ENCODE data around the gene IGF2BP3. TPM values are rescaled to one million over a fixed set of nuclear protein-coding genes. Genes with fewer than 3 reads are reported as not detected.
"Not testable (repeated sequence)": the region's sequence is repeated elsewhere in the genome, so short reads cannot be mapped to it uniquely, and the experiment has no call there.

Gene IGF2BP3
- total RNA-seq, 3 donors from 2014 or later = 0.32 to 0.86 (median 0.43) TPM

DNA sequence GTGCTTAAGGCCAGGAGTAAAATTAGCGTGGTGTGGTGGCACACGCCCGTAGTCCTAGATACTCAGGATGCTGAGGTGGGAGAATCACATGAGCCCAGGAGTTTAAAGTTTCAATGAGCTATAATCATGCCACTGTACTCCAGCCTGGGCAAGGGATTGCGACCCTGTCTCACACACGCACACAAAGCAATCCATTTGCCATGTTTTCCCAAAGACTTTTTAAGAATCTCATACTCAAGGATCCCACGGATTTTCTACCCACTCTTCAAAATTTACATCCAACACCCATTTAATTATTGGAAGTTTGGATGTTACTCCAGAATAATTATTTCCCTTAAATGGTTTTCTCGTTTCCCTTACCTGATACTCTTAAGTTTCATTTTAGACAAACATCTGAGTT, 47.9 kb downstream of the IGF2BP3 start:
- Mint-ChIP-seq H3K27me3 (ENCODE audit: low read depth) (peaks cover 13% of the 10 kb centered on the region), H3K9me3 (no peaks in the 10 kb centered on the region), H3K4me1 (ENCODE audit: low read depth) (peaks cover 3% of the 10 kb centered on the region), H3K36me3 (ENCODE audit: insufficient read depth) (no peaks in the 10 kb centered on the region), H3K4me3 (no peak overlapping the region)
- ATAC-seq = no peak
- DNase-seq = no peak

DNA sequence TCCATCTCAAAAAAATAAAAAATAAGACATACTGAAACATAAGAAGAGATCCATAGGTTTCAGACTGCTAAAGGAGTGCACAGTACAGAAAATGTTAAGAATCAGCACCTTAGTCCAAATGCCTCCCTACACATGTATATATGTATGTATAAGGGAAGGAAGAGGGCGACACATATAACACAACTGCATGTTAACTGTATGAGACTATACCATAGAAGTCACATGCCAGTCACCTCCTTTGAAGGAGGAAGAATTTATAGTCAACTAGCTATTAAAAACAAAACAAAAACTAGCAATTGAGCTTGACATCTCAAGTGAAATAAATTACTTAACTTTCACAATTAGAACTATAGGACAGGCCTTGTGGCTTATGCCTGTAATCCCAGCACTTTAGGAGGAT, 50.4 kb downstream of the IGF2BP3 start:
- Mint-ChIP-seq H3K4me1 (ENCODE audit: low read depth) (peaks cover 3% of the 10 kb centered on the region), H3K27me3 (ENCODE audit: low read depth) (peaks cover 9% of the 10 kb centered on the region), H3K4me3 (no peak overlapping the region), H3K9me3 (no peaks in the 10 kb centered on the region), H3K36me3 (ENCODE audit: insufficient read depth) (no peaks in the 10 kb centered on the region)
- DNase-seq (no peak), ATAC-seq (peak; percentile 46 to 54)

DNA sequence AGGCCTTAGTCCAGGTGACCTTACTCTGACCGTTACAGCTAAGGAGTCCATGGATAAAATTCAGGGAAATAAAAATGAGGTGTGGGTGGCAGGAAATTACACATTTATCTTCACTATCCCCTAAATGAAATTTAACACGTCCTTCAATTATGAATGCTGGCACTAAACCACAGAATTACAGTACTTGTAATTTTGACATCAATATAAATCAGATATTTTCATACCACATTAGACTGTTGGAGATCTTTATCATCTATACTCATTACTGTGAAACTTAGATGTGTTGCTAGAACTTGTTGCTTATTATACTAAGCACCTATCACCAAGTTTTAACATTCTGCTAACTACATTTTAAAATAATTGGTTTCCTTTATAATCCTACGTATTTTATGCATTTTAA, 51.1 kb downstream of the IGF2BP3 start:
- ATAC-seq = no peak
- H3K9me3 Mint-ChIP-seq = no peaks in the 10 kb centered on the region
- H3K27me3 Mint-ChIP-seq (ENCODE audit: low read depth) = peaks cover 7% of the 10 kb centered on the region
- no peak for DNase-seq
- H3K4me1 Mint-ChIP-seq (ENCODE audit: low read depth) = peaks cover 3% of the 10 kb centered on the region
- H3K36me3 Mint-ChIP-seq (ENCODE audit: insufficient read depth) = no peaks in the 10 kb centered on the region
- H3K4me3 Mint-ChIP-seq = no peak overlapping the region

DNA sequence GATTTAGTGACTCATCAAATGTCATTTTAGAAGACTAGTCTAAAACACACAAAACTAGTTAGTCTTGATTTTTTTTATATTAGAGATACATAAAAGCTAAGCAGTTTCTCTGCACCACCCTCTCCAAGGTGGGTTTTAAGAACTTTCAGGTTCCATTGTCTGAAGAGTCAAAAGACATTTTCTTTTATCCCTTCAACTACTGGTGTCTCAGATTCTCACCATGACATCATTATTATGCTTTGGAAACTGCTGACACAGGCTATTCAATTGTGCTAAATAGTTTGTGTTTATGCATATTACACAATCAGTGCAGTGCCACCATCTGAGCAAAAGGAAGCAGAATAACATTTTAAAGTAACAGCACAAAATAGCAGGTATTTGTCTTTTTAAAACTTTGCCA, 52.2 kb downstream of the IGF2BP3 start:
- ATAC-seq = peak in 1 of 2 donors; percentile 41
- H3K36me3 Mint-ChIP-seq (ENCODE audit: insufficient read depth) = no peaks in the 10 kb centered on the region
- peaks cover 3% of the 10 kb centered on the region for H3K4me1 Mint-ChIP-seq (ENCODE audit: low read depth)
- DNase-seq = no peak
- peaks cover 6% of the 10 kb centered on the region for H3K27me3 Mint-ChIP-seq (ENCODE audit: low read depth)
- H3K4me3 Mint-ChIP-seq = no peak overlapping the region
- H3K9me3 Mint-ChIP-seq = no peaks in the 10 kb centered on the region

DNA sequence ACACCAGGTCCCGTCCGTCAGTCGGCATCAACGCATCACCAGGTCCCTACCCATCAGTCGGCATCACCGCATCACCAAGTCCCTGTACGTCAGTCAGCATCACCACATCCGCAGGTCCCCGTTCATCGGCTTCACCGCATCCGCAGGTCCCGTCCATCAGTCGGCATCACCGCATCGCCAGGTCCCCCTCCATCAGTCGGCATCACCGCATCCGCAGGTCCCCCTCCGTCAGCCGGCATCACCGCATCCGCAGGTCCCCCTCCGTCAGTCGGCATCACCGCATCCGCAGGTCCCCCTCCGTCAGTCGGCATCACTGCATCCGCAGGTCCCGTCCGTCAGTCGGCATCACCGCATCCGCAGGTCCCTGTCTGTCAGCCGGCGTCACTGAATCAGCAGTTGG, 55.1 kb downstream of the IGF2BP3 start:
- H3K36me3 Mint-ChIP-seq (ENCODE audit: insufficient read depth) = no peaks in the 10 kb centered on the region
- H3K9me3 Mint-ChIP-seq = no peaks in the 10 kb centered on the region
- no peak for ATAC-seq
- H3K27me3 Mint-ChIP-seq (ENCODE audit: low read depth) = peaks cover 5% of the 10 kb centered on the region
- no peak overlapping the region for H3K4me3 Mint-ChIP-seq
- no peak for DNase-seq
- peaks cover 3% of the 10 kb centered on the region for H3K4me1 Mint-ChIP-seq (ENCODE audit: low read depth)

DNA sequence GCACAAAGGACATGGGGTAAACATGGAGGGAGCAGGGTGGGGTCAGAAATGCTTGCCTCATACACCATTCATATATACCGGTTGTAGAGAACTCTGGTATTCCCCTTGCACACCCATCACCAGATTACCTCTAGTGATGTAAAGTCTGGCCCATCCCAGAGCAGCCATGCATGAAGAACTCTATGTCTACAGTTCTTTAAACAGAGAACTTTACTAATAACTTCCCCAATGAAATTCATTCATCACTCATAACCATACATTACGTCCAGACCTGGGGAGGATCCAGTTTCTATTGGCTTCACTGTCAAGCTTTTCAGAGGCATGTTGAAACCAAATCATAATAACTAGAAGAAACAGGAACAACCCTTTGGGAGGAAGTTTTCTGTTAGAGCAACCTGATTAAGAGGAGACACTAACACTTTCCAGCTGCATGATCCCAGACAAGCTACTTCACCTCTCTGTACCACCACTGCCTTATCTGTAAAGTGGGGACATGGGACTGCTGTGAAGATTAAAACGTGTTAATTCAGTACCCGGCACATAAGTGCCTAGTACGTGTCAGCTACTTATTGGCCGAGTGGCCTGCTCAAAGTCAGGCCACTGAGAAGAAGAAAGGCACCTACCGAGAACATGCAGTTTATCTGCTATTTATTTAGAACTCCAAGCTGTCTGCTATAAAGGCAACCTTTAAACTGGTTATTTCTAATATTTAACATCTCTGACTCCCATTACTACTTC, 59.7 kb downstream of the IGF2BP3 start:
- no peak for DNase-seq
- H3K4me3 Mint-ChIP-seq = no peak overlapping the region
- H3K27me3 Mint-ChIP-seq (ENCODE audit: low read depth) = peaks cover 5% of the 10 kb centered on the region
- H3K36me3 Mint-ChIP-seq (ENCODE audit: insufficient read depth) = no peaks in the 10 kb centered on the region
- H3K9me3 Mint-ChIP-seq = no peaks in the 10 kb centered on the region
- peaks cover 1% of the 10 kb centered on the region for H3K4me1 Mint-ChIP-seq (ENCODE audit: low read depth)
- peak in 1 of 2 donors; percentile 25 for ATAC-seq

DNA sequence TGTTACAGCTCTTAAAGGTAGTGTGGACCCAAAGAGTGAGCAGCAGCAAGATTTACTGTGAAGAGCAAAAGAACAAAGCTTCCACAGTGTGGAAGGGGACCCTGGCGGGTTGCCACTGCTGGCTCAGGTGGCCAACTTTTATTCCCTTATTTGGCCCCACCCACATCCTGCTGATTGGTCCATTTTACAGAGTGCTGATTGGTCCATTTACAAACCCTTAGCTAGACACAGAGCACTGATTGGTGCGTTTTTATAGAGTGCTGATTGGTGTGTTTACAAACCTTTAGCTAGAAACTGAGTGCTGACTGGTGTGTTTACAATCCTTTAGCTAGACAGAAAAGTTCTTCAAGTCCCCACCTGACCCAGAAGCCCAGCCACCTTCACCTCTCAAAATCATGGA, 63.7 kb downstream of the IGF2BP3 start:
- not testable (repeated sequence) for DNase-seq; H3K36me3 Mint-ChIP-seq (ENCODE audit: insufficient read depth); H3K9me3 Mint-ChIP-seq; H3K4me3 Mint-ChIP-seq; ATAC-seq; H3K27me3 Mint-ChIP-seq (ENCODE audit: low read depth)
- peaks cover 14% of the 10 kb centered on the region for H3K4me1 Mint-ChIP-seq (ENCODE audit: low read depth)

DNA sequence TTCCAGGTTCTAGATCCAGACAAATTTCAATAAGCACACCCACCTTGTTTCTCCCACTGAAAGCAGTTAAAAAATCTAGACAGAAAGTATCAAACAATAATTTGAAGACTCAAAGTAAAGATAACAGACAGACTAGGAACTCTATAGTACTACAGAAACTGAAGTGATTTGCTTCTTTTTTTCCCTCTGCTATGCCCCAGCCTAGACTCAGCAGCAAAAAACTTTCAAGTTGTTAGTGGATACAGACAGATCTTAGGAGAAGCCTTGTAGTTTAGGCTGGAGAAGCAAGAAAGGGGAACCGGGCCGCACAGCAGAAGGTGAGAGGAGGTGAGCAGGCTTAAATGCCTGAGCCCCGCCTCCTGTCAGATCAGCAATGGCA, 65.1 kb downstream of the IGF2BP3 start:
- ATAC-seq (peak; percentile 51 to 67), DNase-seq (no peak)
- H3K9me3 Mint-ChIP-seq = no peaks in the 10 kb centered on the region
- peaks cover 14% of the 10 kb centered on the region for H3K4me1 Mint-ChIP-seq (ENCODE audit: low read depth)
- H3K27me3 Mint-ChIP-seq (ENCODE audit: low read depth) = peaks cover 6% of the 10 kb centered on the region
- H3K4me3 Mint-ChIP-seq = peak overlapping the region; percentile 3
- H3K36me3 Mint-ChIP-seq (ENCODE audit: insufficient read depth) = no peaks in the 10 kb centered on the region

DNA sequence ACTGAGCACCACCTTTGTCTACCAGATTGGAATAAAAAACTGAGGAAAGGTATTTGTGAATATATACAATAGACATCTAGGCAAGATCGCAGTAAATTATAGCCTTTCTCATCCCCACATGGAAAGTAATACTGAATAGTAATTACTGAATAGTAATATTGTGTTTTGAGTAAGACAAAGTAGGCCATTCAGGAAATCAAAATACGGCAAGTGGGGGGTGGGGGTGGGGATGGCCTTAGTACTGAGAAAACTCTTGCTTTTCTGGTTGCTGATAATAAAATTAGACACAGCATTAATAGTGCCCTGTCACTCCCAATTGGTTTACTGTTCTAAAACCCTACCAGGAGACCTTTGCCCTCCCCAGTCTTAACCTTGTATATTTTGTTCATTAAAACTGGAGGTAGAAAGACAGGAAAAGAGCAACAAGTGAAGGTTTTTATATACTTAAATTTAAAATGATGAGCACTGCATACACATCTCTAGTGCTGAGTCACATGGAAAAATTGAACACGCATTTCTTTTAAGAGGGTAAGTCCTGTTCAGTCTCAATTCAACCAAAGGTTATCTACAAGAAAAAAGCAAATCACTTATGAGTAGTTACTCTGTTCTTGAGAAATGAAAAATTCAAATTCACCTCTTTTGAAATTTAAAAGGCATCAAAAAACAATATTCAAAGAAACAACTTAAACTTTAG, 65.6 kb downstream of the IGF2BP3 start:
- H3K9me3 Mint-ChIP-seq = no peaks in the 10 kb centered on the region
- DNase-seq (no peak), ATAC-seq (peak; percentile 85 to 89)
- H3K27me3 Mint-ChIP-seq (ENCODE audit: low read depth) = peaks cover 6% of the 10 kb centered on the region
- H3K4me1 Mint-ChIP-seq (ENCODE audit: low read depth) = peaks cover 14% of the 10 kb centered on the region
- peak overlapping the region; percentile 48 for H3K4me3 Mint-ChIP-seq
- no peaks in the 10 kb centered on the region for H3K36me3 Mint-ChIP-seq (ENCODE audit: insufficient read depth)

DNA sequence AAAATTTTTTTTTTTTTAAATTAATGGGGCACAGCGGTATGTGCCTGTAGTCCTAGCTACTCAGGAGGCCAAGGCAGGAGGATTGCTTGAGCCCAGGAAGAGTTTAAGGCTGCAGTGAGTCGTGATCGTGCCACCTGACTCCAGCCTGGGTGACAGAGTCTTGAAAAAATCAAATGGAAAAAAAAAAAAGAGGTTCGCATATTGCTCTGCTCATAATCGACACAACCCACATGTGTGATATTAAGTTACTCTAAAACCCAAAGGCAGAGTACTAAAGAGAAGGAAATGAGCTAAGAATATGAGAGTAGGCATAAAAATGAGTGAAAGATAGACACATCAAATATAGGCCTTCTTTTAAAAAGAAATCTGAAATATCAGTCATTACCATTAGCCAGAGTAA, 66.3 kb downstream of the IGF2BP3 start:
- peak; percentile 21 to 44 for ATAC-seq
- Mint-ChIP-seq H3K27me3 (ENCODE audit: low read depth) (peaks cover 6% of the 10 kb centered on the region), H3K4me3 (peak overlapping the region; percentile 48), H3K36me3 (ENCODE audit: insufficient read depth) (no peaks in the 10 kb centered on the region), H3K4me1 (ENCODE audit: low read depth) (peaks cover 14% of the 10 kb centered on the region), H3K9me3 (no peaks in the 10 kb centered on the region)
- DNase-seq = no peak

DNA sequence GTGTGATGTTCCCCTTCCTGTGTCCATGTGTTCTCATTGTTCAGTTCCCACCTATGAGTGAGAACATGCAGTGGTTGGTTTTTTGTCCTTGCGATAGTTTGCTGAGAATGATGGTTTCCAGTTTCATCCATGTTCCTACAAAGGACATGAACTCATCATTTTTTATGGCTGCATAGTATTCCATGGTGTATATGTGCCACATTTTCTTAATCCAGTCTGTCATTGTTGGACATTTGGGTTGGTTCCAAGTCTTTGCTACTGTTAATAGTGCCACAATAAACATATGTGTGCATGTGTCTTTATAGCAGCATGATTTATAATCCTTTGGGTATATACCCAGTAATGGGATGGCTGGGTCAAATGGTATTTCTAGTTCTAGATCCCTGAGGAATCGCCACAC, 72.2 kb downstream of the IGF2BP3 start:
- not testable (repeated sequence) for DNase-seq; H3K4me3 Mint-ChIP-seq; H3K4me1 Mint-ChIP-seq (ENCODE audit: low read depth); H3K27me3 Mint-ChIP-seq (ENCODE audit: low read depth); ATAC-seq; H3K36me3 Mint-ChIP-seq (ENCODE audit: insufficient read depth); H3K9me3 Mint-ChIP-seq

DNA sequence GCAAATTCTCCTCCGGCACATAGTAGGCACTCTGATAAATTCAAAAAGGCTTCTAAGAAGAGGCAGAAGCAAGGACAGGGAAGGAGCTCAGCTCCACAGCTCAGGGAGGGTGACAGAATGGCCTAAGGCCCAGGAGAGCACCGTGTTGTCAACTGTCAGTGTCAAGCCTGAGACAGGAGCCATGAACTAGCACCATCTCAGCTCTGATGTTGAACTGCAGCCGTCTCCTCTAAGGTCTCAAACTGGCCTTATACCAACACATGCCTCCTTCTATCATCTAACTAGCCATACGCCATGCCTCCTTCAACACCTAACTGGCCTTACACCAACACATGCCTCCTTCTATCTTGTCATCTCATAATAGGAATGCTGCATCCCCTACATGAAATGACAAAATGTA, 73.0 kb downstream of the IGF2BP3 start:
- no peak for DNase-seq
- no peaks in the 10 kb centered on the region for H3K36me3 Mint-ChIP-seq (ENCODE audit: insufficient read depth)
- H3K4me3 Mint-ChIP-seq = no peak overlapping the region
- no peaks in the 10 kb centered on the region for H3K9me3 Mint-ChIP-seq
- H3K4me1 Mint-ChIP-seq (ENCODE audit: low read depth) = no peaks in the 10 kb centered on the region
- ATAC-seq = no peak
- peaks cover 8% of the 10 kb centered on the region for H3K27me3 Mint-ChIP-seq (ENCODE audit: low read depth)

DNA sequence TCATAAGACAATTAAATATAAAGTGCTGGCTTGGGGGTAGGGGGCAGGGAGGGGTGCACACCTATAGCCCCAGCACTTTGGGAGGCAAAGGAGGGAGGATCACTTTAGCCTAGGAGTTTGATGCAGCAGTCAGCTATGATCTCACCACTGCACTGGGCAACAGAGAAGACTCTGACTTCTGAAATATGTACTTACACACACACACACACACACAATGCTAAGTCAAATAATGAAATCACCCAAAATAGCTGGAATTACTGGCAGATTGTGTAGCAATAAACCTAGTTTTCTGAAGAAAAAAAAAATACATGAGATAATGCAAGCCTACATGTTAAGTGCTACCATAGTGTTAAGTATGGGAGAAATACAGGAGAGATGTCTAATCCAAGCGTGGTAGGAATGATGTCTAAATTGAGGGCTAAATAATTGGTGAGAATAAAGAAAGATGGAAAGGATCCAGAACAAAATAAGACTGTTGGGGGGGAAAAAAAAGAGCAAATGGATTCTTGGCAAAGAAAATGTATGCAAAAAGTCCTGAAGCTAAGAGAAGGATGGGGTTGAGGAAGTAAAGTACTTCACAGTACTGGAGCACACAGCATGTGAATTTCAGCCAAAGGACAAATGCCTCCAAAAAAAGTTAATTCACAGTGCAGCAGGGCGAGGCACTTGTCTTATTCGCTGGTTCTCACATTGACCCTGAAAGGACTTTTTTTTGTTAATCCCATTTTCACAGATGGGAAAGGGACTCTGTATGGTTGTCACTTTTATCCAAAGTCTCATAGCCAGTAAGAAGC, 73.9 kb downstream of the IGF2BP3 start:
- ATAC-seq = no peak
- peaks cover 6% of the 10 kb centered on the region for H3K4me1 Mint-ChIP-seq (ENCODE audit: low read depth)
- no peak overlapping the region for H3K4me3 Mint-ChIP-seq
- no peaks in the 10 kb centered on the region for H3K9me3 Mint-ChIP-seq
- no peak for DNase-seq
- peaks cover 8% of the 10 kb centered on the region for H3K27me3 Mint-ChIP-seq (ENCODE audit: low read depth)
- no peaks in the 10 kb centered on the region for H3K36me3 Mint-ChIP-seq (ENCODE audit: insufficient read depth)

DNA sequence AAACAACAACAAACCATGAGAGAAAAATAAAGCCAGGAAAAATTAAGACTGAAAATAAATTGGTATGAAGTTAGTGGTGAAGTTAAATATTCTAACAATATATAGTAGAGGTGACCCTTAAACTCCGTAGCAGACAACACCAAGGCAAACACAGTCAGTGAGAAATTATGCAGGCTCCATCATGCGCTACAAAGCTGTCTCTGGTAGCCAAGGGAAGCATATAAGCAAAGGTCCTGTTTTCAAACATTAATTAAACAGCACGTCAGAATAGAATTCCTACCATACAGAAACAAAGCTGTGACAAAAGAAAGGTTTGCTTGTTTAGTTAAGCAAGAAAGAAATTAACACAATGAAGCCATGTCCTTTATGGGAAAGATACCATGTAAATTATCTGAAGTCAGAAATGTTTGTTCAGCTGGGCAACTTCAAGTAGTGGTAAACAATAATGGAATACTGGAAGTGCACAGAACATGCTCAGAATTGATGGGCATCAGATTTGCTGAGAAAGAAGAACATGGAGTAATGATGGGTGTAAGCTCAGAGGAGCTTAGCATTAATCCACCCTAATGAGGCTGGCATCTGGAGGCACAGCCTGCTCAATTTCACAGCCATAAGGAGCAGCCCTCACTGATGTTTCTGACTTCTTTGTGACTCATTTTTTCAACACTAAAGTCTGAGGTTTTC, 75.7 kb downstream of the IGF2BP3 start:
- H3K4me1 Mint-ChIP-seq (ENCODE audit: low read depth) = peaks cover 13% of the 10 kb centered on the region
- ATAC-seq = no peak
- H3K9me3 Mint-ChIP-seq = no peaks in the 10 kb centered on the region
- DNase-seq = no peak
- H3K27me3 Mint-ChIP-seq (ENCODE audit: low read depth) = peaks cover 4% of the 10 kb centered on the region
- H3K36me3 Mint-ChIP-seq (ENCODE audit: insufficient read depth) = no peaks in the 10 kb centered on the region
- no peak overlapping the region for H3K4me3 Mint-ChIP-seq

Measured in activated T-cell treated with anti-CD3 and anti-CD28 coated beads, Interleukin-2, amount 50 U/mL, for 4 hours (primary cell).